ENCODE data around the gene TTLL1.

DNA sequence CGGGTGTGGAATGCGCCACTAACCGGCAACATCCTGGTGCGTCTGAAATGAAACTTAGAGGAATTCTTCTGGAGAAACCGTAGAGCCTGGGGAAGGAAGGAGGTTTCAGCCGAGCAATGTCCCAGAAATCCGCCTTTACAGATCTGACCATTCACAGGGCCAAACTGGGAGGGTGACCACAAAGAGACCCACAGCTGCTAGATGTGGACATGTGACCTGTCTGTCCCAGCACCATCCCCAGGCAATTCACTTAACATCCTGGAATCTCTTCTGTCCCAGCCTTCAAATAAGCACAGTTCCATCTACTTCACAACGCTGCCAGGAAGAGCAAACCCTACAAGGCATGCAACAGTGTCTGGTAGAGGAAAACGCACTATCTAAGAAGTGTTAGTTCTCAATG is 44.2 kb upstream of the TTLL1 start:
- TF ChIP-seq, protein P1, sequence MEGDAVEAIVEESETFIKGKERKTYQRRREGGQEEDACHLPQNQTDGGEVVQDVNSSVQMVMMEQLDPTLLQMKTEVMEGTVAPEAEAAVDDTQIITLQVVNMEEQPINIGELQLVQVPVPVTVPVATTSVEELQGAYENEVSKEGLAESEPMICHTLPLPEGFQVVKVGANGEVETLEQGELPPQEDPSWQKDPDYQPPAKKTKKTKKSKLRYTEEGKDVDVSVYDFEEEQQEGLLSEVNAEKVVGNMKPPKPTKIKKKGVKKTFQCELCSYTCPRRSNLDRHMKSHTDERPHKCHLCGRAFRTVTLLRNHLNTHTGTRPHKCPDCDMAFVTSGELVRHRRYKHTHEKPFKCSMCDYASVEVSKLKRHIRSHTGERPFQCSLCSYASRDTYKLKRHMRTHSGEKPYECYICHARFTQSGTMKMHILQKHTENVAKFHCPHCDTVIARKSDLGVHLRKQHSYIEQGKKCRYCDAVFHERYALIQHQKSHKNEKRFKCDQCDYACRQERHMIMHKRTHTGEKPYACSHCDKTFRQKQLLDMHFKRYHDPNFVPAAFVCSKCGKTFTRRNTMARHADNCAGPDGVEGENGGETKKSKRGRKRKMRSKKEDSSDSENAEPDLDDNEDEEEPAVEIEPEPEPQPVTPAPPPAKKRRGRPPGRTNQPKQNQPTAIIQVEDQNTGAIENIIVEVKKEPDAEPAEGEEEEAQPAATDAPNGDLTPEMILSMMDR (IDR thresholded peaks at IDR 0.05; ENCODE audit: borderline replicate concordance, extremely low read depth, low read length, poor library complexity, severe bottlenecking), result no peak
- TF ChIP-seq EZH2 (IDR thresholded peaks at IDR 0.05; ENCODE audit: borderline replicate concordance, low read depth, low read length, severe bottlenecking), result no peak
